Pericardium fibroblast (primary cell): ENCODE results near the gene UBXN6. TPM values are rescaled to one million over a fixed set of nuclear protein-coding genes. Genes with fewer than 3 reads are reported as not detected.

Source experiments
- total RNA-seq: library from RNA; depleted of rRNA; stranded (reverse); fragments of >200 nt; gene quantifications from 2 replicates; pipeline ENCODE4 v1.2.3, GENCODE V29; 2015

The UBXN6 gene
- total RNA-seq: 86.0 and 145 TPM in 2 replicates

GRCh38 chr19:4457654-4458395 lies at the start of gene UBXN6:
UBXN6 (minus strand) TSS chr19:4457794; CDS start chr19:4457697, 97 bp downstream.

GRCh38 chr19:4472174-4472974 lies 14.8 kb upstream of the UBXN6 start, which contains the start of gene HDGFL2:
HDGFL2 (plus strand) TSS chr19:4472297; CDS start chr19:4472351, 54 bp downstream.

GRCh38 chr19:4402171-4403004 lies 55.2 kb downstream of the UBXN6 start, which contains the start of gene CHAF1A:
CHAF1A (plus strand) TSS chr19:4402640; CDS start chr19:4402763, 123 bp downstream.

GRCh38 chr19:4400135-4400936 lies 57.3 kb downstream of the UBXN6 start, which contains the start of gene SH3GL1:
SH3GL1 (minus strand) TSS chr19:4400547; CDS start chr19:4400368, 179 bp downstream.

Other genes with a start within 250 kb of the UBXN6 start
- gene EBI3, start 228.3 kb downstream of the UBXN6 start, total RNA-seq: 0.47 and 1.7 TPM in 2 replicates
- 14.0 and 16.1 TPM in 2 replicates for gene YJU2, start 210.7 kb downstream of the UBXN6 start, total RNA-seq
- gene SHD, start 178.5 kb downstream of the UBXN6 start, total RNA-seq: 0.68 TPM in 1 of 2 replicates, not detected in the other
- 0.09 and 0.23 TPM in 2 replicates for gene TMIGD2, start 155.4 kb downstream of the UBXN6 start, total RNA-seq
- 6.3 and 7.1 TPM in 2 replicates for gene FSD1, start 153.2 kb downstream of the UBXN6 start, total RNA-seq
- gene STAP2, start 119.0 kb downstream of the UBXN6 start, total RNA-seq: 2.7 and 6.1 TPM in 2 replicates
- 3.1 and 5.6 TPM in 2 replicates for gene MPND, start 114.2 kb downstream of the UBXN6 start, total RNA-seq
- 91.9 and 118 TPM in 2 replicates for gene SH3GL1, start 57.2 kb downstream of the UBXN6 start, total RNA-seq
- 2.1 and 21.8 TPM in 2 replicates for gene CHAF1A, start 55.2 kb downstream of the UBXN6 start, total RNA-seq
- gene HDGFL2, start 14.5 kb upstream of the UBXN6 start, total RNA-seq: 58.8 and 71.7 TPM in 2 replicates
- gene PLIN4, start 60.7 kb upstream of the UBXN6 start, total RNA-seq: 0.47 and 3.7 TPM in 2 replicates
- gene PLIN5, start 77.4 kb upstream of the UBXN6 start, total RNA-seq: 1.1 TPM in 1 of 2 replicates, not detected in the other
- gene LRG1, start 82.2 kb upstream of the UBXN6 start, total RNA-seq: 0.23 and 2.4 TPM in 2 replicates
- 4.9 and 7.1 TPM in 2 replicates for gene SEMA6B, start 101.9 kb upstream of the UBXN6 start, total RNA-seq
- gene TNFAIP8L1, start 181.7 kb upstream of the UBXN6 start, total RNA-seq: 1.4 and 2.3 TPM in 2 replicates
- gene MYDGF, start 212.5 kb upstream of the UBXN6 start, total RNA-seq: 71.8 and 118 TPM in 2 replicates